H1 (cell line): Measurements from ENCODE around the gene TUBD1. TPM values are rescaled to one million over a fixed set of nuclear protein-coding genes. Genes with fewer than 3 reads are reported as not detected.

ENCODE experiments used
- BACH1 ChIP-seq: IDR thresholded peaks from 2 replicates; pipeline ENCODE4 v1.6.1; 2012; ENCODE audit warnings: low read length, improper control_type of control experiment
- NRF1 ChIP-seq: IDR thresholded peaks from 2 replicates; pipeline ENCODE4 v1.6.1; 2011; ENCODE audit warnings: mild to moderate bottlenecking, low read depth, low read length, improper control_type of control experiment
- polyA plus RNA-seq, 7 experiments: library from polyadenylated mRNA; depleted of rRNA in 3 of 7; stranded (reverse) in 5 of 7; unstranded in 2 of 7; fragments of >200 nt in 5 of 7; fragments of 200-250 nt in 2 of 7; gene quantifications; 1 replicate in 5 of 7; 2 replicates in 1 of 7; 4 replicates in 1 of 7; pipeline versions ENCODE4 v1.2.1 to v1.2.3, GENCODE V29; 2011 to 2013; ENCODE audit warnings: missing spikeins in 2 of 7, mixed read lengths in 2 of 7
- total RNA-seq: library from RNA; stranded (reverse); fragmentation: NEBNext Ultra II Directional; extraction: Animal tissue kit (Norgen Biotek cat#: 25700); gene quantifications from 2 replicates; pipeline ENCODE4 v1.2.1, GENCODE V29; 2021

The TUBD1 gene
- total and polyA plus RNA-seq, 2 of the 8 experiments (the other 6 are each of a cell fraction or from before 2014, with no cell fraction given): 9.1 to 17.5 TPM

DNA sequence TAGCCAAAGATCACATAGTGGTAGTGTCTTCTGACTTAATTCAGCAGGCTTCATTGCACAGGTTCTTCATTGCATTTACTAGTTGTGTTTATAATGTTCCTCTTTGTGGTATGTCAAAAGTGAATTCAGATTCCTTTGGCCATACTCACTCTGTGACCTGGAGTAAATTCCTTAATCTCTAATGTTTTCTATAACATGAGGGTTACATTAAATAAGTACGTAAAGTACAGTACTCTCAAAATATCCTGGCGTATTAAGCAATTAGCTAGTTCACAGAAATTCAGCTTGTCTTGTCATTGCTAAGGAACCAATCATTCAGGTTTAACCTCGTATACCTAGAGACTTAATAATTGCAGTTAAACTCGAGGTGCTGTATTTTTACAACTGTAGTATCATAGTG lies 4.3 kb upstream of the TUBD1 start (continued):
- TF ChIP-seq NRF1: no peak
- TF ChIP-seq BACH1: no peak
